Activated CD4-positive, alpha-beta T cell treated with anti-CD3 and anti-CD28 coated beads for 36 hours (primary cell): ENCODE measurements around the gene CSN3. TPM values are rescaled to one million over a fixed set of nuclear protein-coding genes. Genes with fewer than 3 reads are reported as not detected.

Experiments
- ATAC-seq: fragments of 200-7000 bp; cut with Tn5 transposase; one replicate; pipeline ENCODE4 v1.10.0; 2021; ENCODE audit warnings: mild to moderate bottlenecking, moderate library complexity
- CTCF ChIA-PET: fragments of 350-600 bp; sonication (Branson Sonifier 250); formaldehyde crosslinking; loops from one replicate; lab custom pipeline; 2021; ENCODE audit warnings: antibody characterized with exemption; lab: Charles Lee
- POLR2A ChIA-PET: fragments of 350-600 bp; sonication (Branson Sonifier 250); formaldehyde crosslinking; loops from one replicate; lab custom pipeline; 2021; ENCODE audit warnings: antibody characterized with exemption, inconsistent platforms; lab: Charles Lee
- DNase-seq: peaks from one replicate; pipeline ENCODE4 v3.0.0-alpha.2; 2020
- H3K27ac Mint-ChIP-seq: one replicate; pipeline ENCODE4 v1.8.0; 2021; ENCODE audit warnings: mixed read lengths
- H3K27me3 Mint-ChIP-seq: one replicate; pipeline ENCODE4 v1.8.0; 2021; ENCODE audit warnings: mixed read lengths
- H3K36me3 Mint-ChIP-seq: one replicate; pipeline ENCODE4 v1.8.0; 2021; ENCODE audit warnings: low read depth, mixed read lengths
- H3K4me1 Mint-ChIP-seq: one replicate; pipeline ENCODE4 v1.8.0; 2021; ENCODE audit warnings: mixed read lengths
- H3K4me3 Mint-ChIP-seq: one replicate; pipeline ENCODE4 v1.8.0; 2021; ENCODE audit warnings: mild to moderate bottlenecking, moderate library complexity, mixed read lengths
- H3K9me3 Mint-ChIP-seq: one replicate; pipeline ENCODE4 v1.8.0; 2021; ENCODE audit warnings: low read depth, mixed read lengths
- intact Hi-C, 2 experiments: fragments of 100-400 bp; cut with DNase I in 1 of 2; cut with micrococcal nuclease in 1 of 2; formaldehyde crosslinking; loops; one replicate each; pipeline versions ENCODE4 v1.14.2 to v1.15.1; 2022 to 2024; cut with DNase I, micrococcal nuclease
- total RNA-seq, 2 experiments: library from RNA; stranded (reverse); gene quantifications; one replicate each; pipeline ENCODE4 v1.2.3, GENCODE V29; 2021

Gene CSN3
- total RNA-seq, 2 experiments from 2014 or later: not detected

GRCh38 chr4:70236125-70236524, 6.3 kb upstream of the CSN3 start:
- Mint-ChIP-seq H3K27me3 (no peaks in the 10 kb centered on the region), H3K4me1 (no peaks in the 10 kb centered on the region), H3K36me3 (no peaks in the 10 kb centered on the region), H3K27ac (no peak overlapping the region), H3K4me3 (no peak overlapping the region), H3K9me3 (no peaks in the 10 kb centered on the region)
- intact Hi-C loops: no loop called here
- POLR2A ChIA-PET: no interaction called here
- ATAC-seq (no peak), DNase-seq (no peak)
- CTCF ChIA-PET: no interaction called here

GRCh38 chr4:70239131-70239883, 3.1 kb upstream of the CSN3 start:
- ChIA-PET POLR2A (no interaction called here), CTCF (no interaction called here)
- intact Hi-C loops: no loop called here
- Mint-ChIP-seq H3K36me3 (no peaks in the 10 kb centered on the region), H3K27ac (no peak overlapping the region), H3K9me3 (no peaks in the 10 kb centered on the region), H3K27me3 (no peaks in the 10 kb centered on the region), H3K4me1 (no peaks in the 10 kb centered on the region), H3K4me3 (no peak overlapping the region)
- ATAC-seq (no peak), DNase-seq (no peak)

GRCh38 chr4:70239884-70240591, 2.4 kb upstream of the CSN3 start:
- H3K27me3 Mint-ChIP-seq: no peaks in the 10 kb centered on the region
- ChIA-PET CTCF (no interaction called here), POLR2A (no interaction called here)
- H3K27ac Mint-ChIP-seq: no peak overlapping the region
- intact Hi-C loops: no loop called here
- ATAC-seq (no peak), DNase-seq (no peak)
- H3K9me3 Mint-ChIP-seq: no peaks in the 10 kb centered on the region
- H3K4me3 Mint-ChIP-seq: no peak overlapping the region
- no peaks in the 10 kb centered on the region for H3K36me3 Mint-ChIP-seq
- H3K4me1 Mint-ChIP-seq: no peaks in the 10 kb centered on the region

- H3K4me1 Mint-ChIP-seq: no peaks in the 10 kb centered on the region
- intact Hi-C loops: no loop called here
- ATAC-seq (no peak), DNase-seq (no peak)
- no peaks in the 10 kb centered on the region for H3K9me3 Mint-ChIP-seq
- H3K36me3 Mint-ChIP-seq: no peaks in the 10 kb centered on the region
- no peaks in the 10 kb centered on the region for H3K27me3 Mint-ChIP-seq
- H3K27ac Mint-ChIP-seq: no peak overlapping the region
- POLR2A ChIA-PET: no interaction called here
- no peak overlapping the region for H3K4me3 Mint-ChIP-seq
- CTCF ChIA-PET: no interaction called here
Observed at GRCh38 chr4:70243091-70243490, 694 bp downstream of the CSN3 start.

- intact Hi-C loops: no loop called here
- H3K9me3 Mint-ChIP-seq: no peaks in the 10 kb centered on the region
- DNase-seq: no peak
Observed at GRCh38 chr4:70251250-70251944, 9.0 kb downstream of the CSN3 start.

GRCh38 chr4:70251945-70252277, 9.5 kb downstream of the CSN3 start:
- Mint-ChIP-seq H3K9me3 (no peaks in the 10 kb centered on the region), H3K4me1 (no peaks in the 10 kb centered on the region), H3K36me3 (no peaks in the 10 kb centered on the region), H3K27ac (no peak overlapping the region), H3K4me3 (no peak overlapping the region), H3K27me3 (no peaks in the 10 kb centered on the region)
- DNase-seq: no peak
- intact Hi-C loops: no loop called here
- ChIA-PET POLR2A (no interaction called here), CTCF (no interaction called here)
- ATAC-seq: no peak

More at GRCh38 chr4:70251250-70251944, 9.0 kb downstream of the CSN3 start:
- Mint-ChIP-seq H3K36me3 (no peaks in the 10 kb centered on the region), H3K27ac (no peak overlapping the region), H3K4me1 (no peaks in the 10 kb centered on the region), H3K27me3 (no peaks in the 10 kb centered on the region), H3K4me3 (no peak overlapping the region)
- CTCF ChIA-PET: no interaction called here
- no peak for ATAC-seq
- POLR2A ChIA-PET: no interaction called here

GRCh38 chr4:70269674-70270073, 27.3 kb downstream of the CSN3 start:
- POLR2A ChIA-PET: no interaction called here
- Mint-ChIP-seq H3K27me3 (no peaks in the 10 kb centered on the region), H3K4me1 (no peaks in the 10 kb centered on the region), H3K9me3 (no peaks in the 10 kb centered on the region), H3K4me3 (no peak overlapping the region), H3K36me3 (no peaks in the 10 kb centered on the region), H3K27ac (no peak overlapping the region)
- CTCF ChIA-PET: interaction anchor here (1.0 to 1.4 kb wide), 2 partner anchors 9 to 28 kb away, joined by 3 to 4 read pairs; no protein-coding TSS in a partner anchor
- ATAC-seq: no peak
- intact Hi-C loops: no loop called here
- DNase-seq: no peak

- POLR2A ChIA-PET: no interaction called here
- Mint-ChIP-seq H3K9me3 (no peaks in the 10 kb centered on the region), H3K27me3 (no peaks in the 10 kb centered on the region), H3K4me1 (no peaks in the 10 kb centered on the region), H3K27ac (no peak overlapping the region), H3K36me3 (no peaks in the 10 kb centered on the region), H3K4me3 (no peak overlapping the region)
- CTCF ChIA-PET: no interaction called here
- intact Hi-C loops: no loop called here
- DNase-seq: no peak
- ATAC-seq: no peak
Observed at GRCh38 chr4:70277121-70277520, 34.7 kb downstream of the CSN3 start.

GRCh38 chr4:70280567-70280966, 38.2 kb downstream of the CSN3 start:
- Mint-ChIP-seq H3K4me3 (no peak overlapping the region), H3K27me3 (no peaks in the 10 kb centered on the region), H3K4me1 (no peaks in the 10 kb centered on the region), H3K36me3 (no peaks in the 10 kb centered on the region), H3K27ac (no peak overlapping the region), H3K9me3 (no peaks in the 10 kb centered on the region)
- intact Hi-C loops: no loop called here
- DNase-seq: no peak
- ATAC-seq: no peak
- CTCF ChIA-PET: no interaction called here
- POLR2A ChIA-PET: no interaction called here

GRCh38 chr4:70288651-70289050, 46.3 kb downstream of the CSN3 start:
- Mint-ChIP-seq H3K9me3 (no peaks in the 10 kb centered on the region), H3K4me3 (no peak overlapping the region), H3K36me3 (no peaks in the 10 kb centered on the region), H3K27ac (no peak overlapping the region), H3K27me3 (no peaks in the 10 kb centered on the region), H3K4me1 (no peaks in the 10 kb centered on the region)
- POLR2A ChIA-PET: no interaction called here
- intact Hi-C loops: no loop called here
- CTCF ChIA-PET: no interaction called here
- ATAC-seq: no peak
- DNase-seq: no peak

- no peak for ATAC-seq
- Mint-ChIP-seq H3K4me3 (no peak overlapping the region), H3K27me3 (no peaks in the 10 kb centered on the region), H3K36me3 (no peaks in the 10 kb centered on the region), H3K9me3 (no peaks in the 10 kb centered on the region), H3K27ac (no peak overlapping the region), H3K4me1 (no peaks in the 10 kb centered on the region)
- intact Hi-C loops: no loop called here
- ChIA-PET CTCF (no interaction called here), POLR2A (no interaction called here)
- DNase-seq: no peak
Observed at GRCh38 chr4:70291341-70291740, 48.9 kb downstream of the CSN3 start.

- no peak overlapping the region for H3K4me3 Mint-ChIP-seq
- peaks cover 2% of the 10 kb centered on the region for H3K27me3 Mint-ChIP-seq
- H3K27ac Mint-ChIP-seq: no peak overlapping the region
- H3K36me3 Mint-ChIP-seq: no peaks in the 10 kb centered on the region
- intact Hi-C loops: loop anchor here in 1 of 2 experiments (5.0 kb wide), 1 partner anchor 50 kb away; no protein-coding TSS in a partner anchor
- no peak for ATAC-seq
- ChIA-PET CTCF (interaction anchor here (0.9 kb wide), 1 partner anchor 28 kb away, joined by 3 read pairs; no protein-coding TSS in a partner anchor), POLR2A (no interaction called here)
- no peaks in the 10 kb centered on the region for H3K4me1 Mint-ChIP-seq
- H3K9me3 Mint-ChIP-seq: no peaks in the 10 kb centered on the region
- DNase-seq: no peak
Observed at GRCh38 chr4:70297576-70297975, 55.2 kb downstream of the CSN3 start.
